A673 (cell line): Measurements from ENCODE around the gene NLRP9.

Experiments used
- CTCF ChIP-seq: fragments of 300-800, 200-600 bp; sonication (generic); conservative IDR thresholded peaks from 2 replicates; pipeline ENCODE4 v1.5.1; 2017; ENCODE audit warnings: low read depth, mild to moderate bottlenecking, antibody characterized with exemption, low read length, moderate library complexity, mixed read lengths
- EZH2 ChIP-seq: fragments of 200-600 bp; sonication (generic); IDR thresholded peaks from 2 replicates; pipeline ENCODE4 v1.6.1; 2017; ENCODE audit warnings: borderline replicate concordance, low read depth, mild to moderate bottlenecking, mixed read lengths, antibody characterized with exemption, low read length; ENCODE audit not compliant: poor library complexity, severe bottlenecking

DNA sequence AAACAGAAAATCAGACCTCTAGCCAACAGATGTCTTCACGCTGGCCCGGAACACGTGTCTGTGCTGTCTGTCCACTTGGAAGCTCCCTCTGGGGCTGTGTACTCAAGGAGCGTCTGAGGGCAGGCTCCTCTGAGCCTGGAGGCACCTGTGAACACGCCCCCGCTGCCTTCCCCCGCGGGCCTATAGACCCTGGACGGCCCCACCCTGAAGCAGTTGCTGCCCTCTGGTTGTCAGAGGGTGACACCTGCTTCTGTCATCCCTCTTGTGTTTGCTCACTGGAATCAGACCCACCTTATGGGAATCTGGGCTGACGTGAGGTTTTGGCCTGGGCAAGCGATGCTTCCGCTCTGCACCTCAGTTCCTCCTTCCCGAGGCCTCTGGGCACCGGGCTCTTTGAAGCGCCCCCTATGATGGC, 44.0 kb downstream of the NLRP9 start:
- TF ChIP-seq CTCF, result no peak
- TF ChIP-seq EZH2, result no peak
